Neural progenitor cell (in vitro differentiated cells): ENCODE data around the gene SUSD1.

Experiments
- CTCF ChIP-seq: fragments of 200-600 bp; sonication (generic); IDR thresholded peaks from 2 replicates; pipeline ENCODE4 v1.5.1; 2017; ENCODE audit warnings: antibody characterized with exemption, mild to moderate bottlenecking
- EZH2phosphoT487 ChIP-seq: fragments of 200-600 bp; sonication (generic); IDR thresholded peaks from 2 replicates; pipeline ENCODE4 v1.6.1; 2017; ENCODE audit warnings: antibody characterized with exemption

GRCh38 chr9:112110094-112110776 is 64.9 kb downstream of the SUSD1 start:
- TF ChIP-seq EZH2phosphoT487 = no peak
- no peak for TF ChIP-seq CTCF
